Measurements from ENCODE around the gene DNAL4. TPM values are rescaled to one million over a fixed set of nuclear protein-coding genes. Genes with fewer than 3 reads are reported as not detected.

Gene DNAL4
- polyA plus RNA-seq, 1 donor (not counting 4 experiments of a cell fraction or from before 2014, with no cell fraction given): 11.4 TPM

DNA sequence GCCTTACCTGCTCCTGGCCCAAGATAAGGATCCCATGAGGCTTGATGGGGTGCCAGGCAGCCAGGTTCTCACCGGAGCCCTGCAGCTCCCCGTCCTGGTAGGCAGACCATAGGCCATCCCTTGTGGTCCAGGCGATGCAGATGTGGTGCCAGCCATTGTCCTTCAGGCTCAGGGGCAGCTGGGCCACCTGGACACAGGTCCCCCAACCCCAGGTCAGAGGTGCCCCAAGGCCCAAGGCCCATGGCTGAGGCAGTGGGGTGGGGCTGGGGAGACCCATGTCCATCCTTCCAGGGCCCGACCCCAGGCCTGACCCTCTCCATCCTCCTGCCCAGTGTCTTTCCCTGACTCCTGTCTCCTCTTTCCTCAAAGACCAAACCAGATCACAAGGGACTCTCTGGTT lies 29.1 kb upstream of the DNAL4 start:
- H3K27ac ChIP-seq (ENCODE audit: control insufficient read depth, insufficient read depth, low read length): no peak overlapping the region
- no peaks in the 10 kb centered on the region for H3K9me1 ChIP-seq (ENCODE audit: control insufficient read depth, extremely low read depth, insufficient read depth, low read length)
- TF ChIP-seq EZH2 (IDR thresholded peaks at IDR 0.05; ENCODE audit: low read length) (no peak), CTCF (optimal IDR thresholded peaks at IDR 0.05 in 1 of 3, IDR thresholded peaks at IDR 0.05 in 1 of 3, conservative IDR thresholded peaks at IDR 0.05 in 1 of 3; ENCODE audit: extremely low read depth in 1 of 3, insufficient read depth in 2 of 3, low read length in 3 of 3) (no peak)
- dilution Hi-C loops (cut with MboI; ENCODE audit: extremely low pct_ligation_motif_present, low sequenced_read_pairs): no loop called here
- H3K4me1 ChIP-seq (ENCODE audit: control insufficient read depth, extremely low read depth, insufficient read depth, low read length): no peaks in the 10 kb centered on the region
- FAIRE-seq (no peak), DNase-seq (ENCODE audit: low read depth, low spot score) (no peak)
- H4K20me1 ChIP-seq (ENCODE audit: control insufficient read depth, extremely low read depth, insufficient read depth, low read length): peaks cover 12% of the 10 kb centered on the region
- no peaks in the 10 kb centered on the region for H3K79me2 ChIP-seq (ENCODE audit: control insufficient read depth, insufficient read depth, low read length)
- H3K9ac ChIP-seq (ENCODE audit: control insufficient read depth, extremely low read depth, insufficient read depth, low read length): no peak overlapping the region
- H3K36me3 ChIP-seq (ENCODE audit: control insufficient read depth in 2 of 2, extremely low read depth in 1 of 2, insufficient read depth in 2 of 2, low read length in 2 of 2): no peaks in the 10 kb centered on the region
- H2AFZ ChIP-seq (ENCODE audit: control insufficient read depth, low read length): no peak overlapping the region
- no peak overlapping the region for H3K4me2 ChIP-seq (ENCODE audit: control insufficient read depth, extremely low read depth, insufficient read depth, low read depth, low read length)
- no peak overlapping the region for H3K4me3 ChIP-seq (ENCODE audit: control insufficient read depth in 2 of 3, extremely low read depth in 1 of 3, insufficient read depth in 2 of 3, low read depth in 1 of 3, low read length in 3 of 3)
- H3K9me3 ChIP-seq (ENCODE audit: control insufficient read depth, low read depth, low read length): no peaks in the 10 kb centered on the region
- peaks cover 18% of the 10 kb centered on the region for H3K27me3 ChIP-seq (ENCODE audit: control insufficient read depth, extremely low read depth, insufficient read depth, low read length)

- Histone ChIP-seq H3K4me2 (ENCODE audit: control insufficient read depth, extremely low read depth, insufficient read depth, low read depth, low read length) (no peak overlapping the region), H3K9me1 (ENCODE audit: control insufficient read depth, extremely low read depth, insufficient read depth, low read length) (no peaks in the 10 kb centered on the region), H3K9me3 (ENCODE audit: control insufficient read depth, low read depth, low read length) (no peaks in the 10 kb centered on the region), H2AFZ (ENCODE audit: control insufficient read depth, low read length) (no peak overlapping the region), H3K4me1 (ENCODE audit: control insufficient read depth, extremely low read depth, insufficient read depth, low read length) (no peaks in the 10 kb centered on the region), H3K36me3 (ENCODE audit: control insufficient read depth in 2 of 2, extremely low read depth in 1 of 2, insufficient read depth in 2 of 2, low read length in 2 of 2) (no peaks in the 10 kb centered on the region), H3K27ac (ENCODE audit: control insufficient read depth, insufficient read depth, low read length) (no peak overlapping the region), H3K79me2 (ENCODE audit: control insufficient read depth, insufficient read depth, low read length) (no peaks in the 10 kb centered on the region), H3K4me3 (ENCODE audit: control insufficient read depth in 2 of 3, extremely low read depth in 1 of 3, insufficient read depth in 2 of 3, low read depth in 1 of 3, low read length in 3 of 3) (no peak overlapping the region), H3K9ac (ENCODE audit: control insufficient read depth, extremely low read depth, insufficient read depth, low read length) (no peak overlapping the region), H4K20me1 (ENCODE audit: control insufficient read depth, extremely low read depth, insufficient read depth, low read length) (peaks cover 9% of the 10 kb centered on the region), H3K27me3 (ENCODE audit: control insufficient read depth, extremely low read depth, insufficient read depth, low read length) (peaks cover 31% of the 10 kb centered on the region)
- dilution Hi-C loops (cut with MboI; ENCODE audit: extremely low pct_ligation_motif_present, low sequenced_read_pairs): no loop called here
- DNase-seq (ENCODE audit: low read depth, low spot score) (no peak), FAIRE-seq (no peak)
- TF ChIP-seq EZH2 (IDR thresholded peaks at IDR 0.05; ENCODE audit: low read length) (no peak), CTCF (optimal IDR thresholded peaks at IDR 0.05 in 1 of 3, IDR thresholded peaks at IDR 0.05 in 1 of 3, conservative IDR thresholded peaks at IDR 0.05 in 1 of 3; ENCODE audit: extremely low read depth in 1 of 3, insufficient read depth in 2 of 3, low read length in 3 of 3) (no peak)
These were observed 26.1 kb upstream of the DNAL4 start for GRCh38 chr22:38820020-38820419.

All from keratinocyte (primary cell).